ENCODE data around the gene HAO2.
"Not testable (repeated sequence)": the region's sequence is repeated elsewhere in the genome, so short reads cannot be mapped to it uniquely, and the experiment has no call there.

HAO2 gene

GRCh38 chr1:119377594-119377993 is 9.0 kb downstream of the HAO2 start:
- not testable (repeated sequence) for DNase-seq

- no peak for DNase-seq
Observed at GRCh38 chr1:119379117-119379516, 10.5 kb downstream of the HAO2 start.

- no peak for DNase-seq
Observed at GRCh38 chr1:119380304-119380703, 11.7 kb downstream of the HAO2 start.

- no peak for DNase-seq
Observed at GRCh38 chr1:119380983-119381662, 12.5 kb downstream of the HAO2 start.

- DNase-seq: no peak
Observed at GRCh38 chr1:119384591-119384990, 16.0 kb downstream of the HAO2 start.

GRCh38 chr1:119385650-119386049 is 17.1 kb downstream of the HAO2 start:
- DNase-seq: no peak

- no peak for DNase-seq
Observed at GRCh38 chr1:119387858-119388257, 19.3 kb downstream of the HAO2 start.

GRCh38 chr1:119388450-119388849 is 19.9 kb downstream of the HAO2 start:
- DNase-seq: no peak

- DNase-seq: no peak
Observed at GRCh38 chr1:119390526-119390925, 21.9 kb downstream of the HAO2 start.

GRCh38 chr1:119391749-119392148 is 23.2 kb downstream of the HAO2 start:
- no peak for DNase-seq

- DNase-seq: no peak
Observed at GRCh38 chr1:119394085-119394484, 25.5 kb downstream of the HAO2 start.

GRCh38 chr1:119396982-119397381 is 28.4 kb downstream of the HAO2 start:
- DNase-seq: no peak

GRCh38 chr1:119397986-119398385 is 29.4 kb downstream of the HAO2 start:
- DNase-seq: no peak

- no peak for DNase-seq
Observed at GRCh38 chr1:119404736-119405135, 36.2 kb downstream of the HAO2 start.

- DNase-seq: no peak
Observed at GRCh38 chr1:119409731-119410130, 41.1 kb downstream of the HAO2 start.

- DNase-seq: no peak
Observed at GRCh38 chr1:119410961-119411360, 42.4 kb downstream of the HAO2 start.

- DNase-seq: no peak
Observed at GRCh38 chr1:119414950-119415349, 46.4 kb downstream of the HAO2 start, which contains the start of gene HSD3B2. Gene HSD3B2, plus strand, starts transcription at chr1:119415150. Its CDS starts 270 bp downstream, at chr1:119415420.

- no peak for DNase-seq
Observed at GRCh38 chr1:119416006-119416640, 47.5 kb downstream of the HAO2 start.

GRCh38 chr1:119419109-119419508 is 50.5 kb downstream of the HAO2 start:
- DNase-seq: no peak

- no peak for DNase-seq
Observed at GRCh38 chr1:119420638-119421037, 52.1 kb downstream of the HAO2 start.

GRCh38 chr1:119422631-119423030 is 54.0 kb downstream of the HAO2 start:
- DNase-seq: no peak

- DNase-seq: no peak
Observed at GRCh38 chr1:119428991-119429390, 60.4 kb downstream of the HAO2 start.

- no peak for DNase-seq
Observed at GRCh38 chr1:119429687-119430086, 61.1 kb downstream of the HAO2 start.

GRCh38 chr1:119430486-119430885 is 61.9 kb downstream of the HAO2 start:
- DNase-seq: no peak
